Cardiac muscle cell (in vitro differentiated cells and primary cell): ENCODE results near the gene C1RL. TPM values are rescaled to one million over a fixed set of nuclear protein-coding genes. Genes with fewer than 3 reads are reported as not detected.

ENCODE experiments used
- DNase-seq, 2 donors: peaks; one replicate each; pipeline versions ENCODE4 v3.0.0 to v3.0.0-alpha.2; 2010 to 2017; ENCODE audit warnings: low read depth in 1 of 2, low spot score in 1 of 2
- H3K27ac ChIP-seq: fragments of 200-600 bp; sonication (generic); 2 replicates; pipeline ENCODE4 v1.5.1; 2016
- H3K27me3 ChIP-seq: fragments of 200-600 bp; sonication (generic); 2 replicates; pipeline ENCODE4 v1.6.0; 2016; ENCODE audit warnings: control low read depth
- H3K36me3 ChIP-seq: fragments of 200-600 bp; sonication (generic); 2 replicates; pipeline ENCODE4 v1.5.1; 2016; ENCODE audit warnings: control low read depth
- H3K4me1 ChIP-seq: fragments of 200-600 bp; sonication (generic); 2 replicates; pipeline ENCODE4 v1.8.1; 2017; ENCODE audit warnings: low read depth, mild to moderate bottlenecking, mixed run types
- H3K4me3 ChIP-seq: fragments of 200-600 bp; sonication (generic); 2 replicates; pipeline ENCODE4 v1.5.1; 2016; ENCODE audit warnings: mild to moderate bottlenecking
- H3K9me3 ChIP-seq: fragments of 200-600 bp; sonication (generic); 2 replicates; pipeline ENCODE4 v1.5.1; 2017; ENCODE audit warnings: low read depth, mild to moderate bottlenecking, control low read depth
- CTCF ChIP-seq: IDR thresholded peaks from 2 replicates; pipeline ENCODE4 v1.5.1; 2012; ENCODE audit warnings: low read depth, mild to moderate bottlenecking, low read length
- polyA plus RNA-seq: library from polyadenylated mRNA; unstranded; fragments of >200 nt; fragmentation: Nextera tagmentation; extraction: Ambion mirVana; gene quantifications from 2 replicates; pipeline ENCODE4 v1.2.1, GENCODE V29; 2016
- total RNA-seq: library from RNA; depleted of rRNA; stranded (reverse); fragments of >200 nt; gene quantifications from 2 replicates; pipeline ENCODE4 v1.2.3, GENCODE V29; 2016

Gene C1RL
- total and polyA plus RNA-seq, 2 experiments from 2014 or later = 14.3 to 32.4 TPM

GRCh38 chr12:7076493-7076892 lies 32.5 kb downstream of the C1RL start:
- Histone ChIP-seq H3K27ac (no peak overlapping the region), H3K4me1 (no peaks in the 10 kb centered on the region), H3K9me3 (no peaks in the 10 kb centered on the region), H3K4me3 (no peak overlapping the region), H3K36me3 (no peaks in the 10 kb centered on the region), H3K27me3 (peaks cover 12% of the 10 kb centered on the region)
- no peak for TF ChIP-seq CTCF
- DNase-seq = no peak

GRCh38 chr12:7075939-7076338 lies 33.1 kb downstream of the C1RL start:
- TF ChIP-seq CTCF = no peak
- H3K4me3 ChIP-seq = no peak overlapping the region
- H3K27me3 ChIP-seq = peaks cover 12% of the 10 kb centered on the region
- DNase-seq = peak in 1 of 2 donors; percentile 82
- no peaks in the 10 kb centered on the region for H3K9me3 ChIP-seq
- no peaks in the 10 kb centered on the region for H3K4me1 ChIP-seq
- no peaks in the 10 kb centered on the region for H3K36me3 ChIP-seq
- no peak overlapping the region for H3K27ac ChIP-seq

- TF ChIP-seq CTCF = no peak
- Histone ChIP-seq H3K9me3 (no peaks in the 10 kb centered on the region), H3K4me1 (no peaks in the 10 kb centered on the region), H3K27ac (no peak overlapping the region), H3K36me3 (no peaks in the 10 kb centered on the region), H3K4me3 (no peak overlapping the region), H3K27me3 (peaks cover 12% of the 10 kb centered on the region)
- no peak for DNase-seq
Measured at GRCh38 chr12:7075518-7075917, 33.5 kb downstream of the C1RL start.

GRCh38 chr12:7073946-7074345 lies 35.1 kb downstream of the C1RL start:
- no peak for DNase-seq
- H3K4me1 ChIP-seq = peaks cover 2% of the 10 kb centered on the region
- TF ChIP-seq CTCF = no peak

GRCh38 chr12:7072554-7072953 lies 36.5 kb downstream of the C1RL start:
- Histone ChIP-seq H3K27me3 (peaks cover 12% of the 10 kb centered on the region), H3K4me1 (peaks cover 2% of the 10 kb centered on the region), H3K36me3 (no peaks in the 10 kb centered on the region), H3K27ac (no peak overlapping the region), H3K9me3 (no peaks in the 10 kb centered on the region), H3K4me3 (no peak overlapping the region)
- TF ChIP-seq CTCF = no peak
- DNase-seq = no peak

More at GRCh38 chr12:7073946-7074345, 35.1 kb downstream of the C1RL start:
- no peaks in the 10 kb centered on the region for H3K36me3 ChIP-seq
- no peak overlapping the region for H3K4me3 ChIP-seq
- H3K27ac ChIP-seq = no peak overlapping the region
- peaks cover 12% of the 10 kb centered on the region for H3K27me3 ChIP-seq
- H3K9me3 ChIP-seq = no peaks in the 10 kb centered on the region

- no peaks in the 10 kb centered on the region for H3K36me3 ChIP-seq
Measured at GRCh38 chr12:7072035-7072434, 37.0 kb downstream of the C1RL start.

More at GRCh38 chr12:7072035-7072434, 37.0 kb downstream of the C1RL start:
- no peak overlapping the region for H3K27ac ChIP-seq
- DNase-seq = no peak
- H3K27me3 ChIP-seq = peaks cover 12% of the 10 kb centered on the region
- no peak overlapping the region for H3K4me3 ChIP-seq
- H3K4me1 ChIP-seq = peaks cover 2% of the 10 kb centered on the region
- no peaks in the 10 kb centered on the region for H3K9me3 ChIP-seq
- no peak for TF ChIP-seq CTCF
